ENCODE measurements around the gene CNNM2.

- TF ChIP-seq CTCF (IDR thresholded peaks at IDR 0.05) (no peak), POLR2A (IDR thresholded peaks at IDR 0.05) (no peak)
These were observed 131.1 kb downstream of the CNNM2 start for GRCh38 chr10:103049237-103049636.

Measured in body of pancreas (tissue), 4 donors.